KBM-7 (cell line): ENCODE data around the gene IL17RB.

ENCODE experiments used
- DNase-seq: peaks from one replicate; pipeline ENCODE4 v3.0.0-alpha.2; 2015
- in situ Hi-C: fragments of 300-500 bp; cut with MboI; formaldehyde crosslinking; loops from 2 replicates; pipeline ENCODE4 v1.14.3; 2020; ENCODE audit warnings: low sequenced_read_pairs, low pct_unique_long_range_greater_than_20kb, mixed read lengths

IL17RB gene

DNA sequence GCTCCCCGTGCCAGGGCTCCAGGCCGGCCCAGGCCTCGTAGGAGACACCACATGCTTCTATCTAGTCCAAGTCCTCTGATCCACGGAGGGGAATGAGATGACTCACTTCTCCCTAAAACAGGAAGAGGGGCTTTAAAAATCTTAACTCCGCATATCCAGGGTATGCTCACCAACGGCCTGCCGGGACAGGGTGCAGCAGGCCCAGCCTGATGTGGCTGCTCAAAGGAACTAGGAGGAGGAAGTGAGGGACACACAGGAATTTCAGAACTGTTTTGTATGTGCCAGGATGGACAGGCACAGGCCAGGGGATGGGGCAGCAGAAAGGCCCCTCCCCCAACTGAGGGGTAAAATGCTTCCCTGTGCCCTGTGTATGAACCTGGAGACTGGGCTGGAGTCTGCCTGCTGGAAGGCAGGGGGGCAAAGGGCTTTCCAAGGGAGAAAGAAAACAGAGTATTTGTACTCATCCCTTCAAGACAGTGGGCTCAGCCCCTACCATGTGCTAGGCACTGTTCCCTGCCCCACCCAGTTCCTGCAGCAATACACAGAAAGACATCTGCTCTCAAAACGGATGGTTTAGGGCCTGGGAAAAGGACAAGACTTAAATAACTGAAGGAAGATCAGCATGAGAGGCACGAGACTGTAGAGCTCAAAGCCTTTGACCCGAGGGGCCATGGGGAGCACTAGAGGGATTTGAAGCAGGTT lies 22.3 kb upstream of the IL17RB start:
- DNase-seq: no peak
- in situ Hi-C loops: no loop called here

DNA sequence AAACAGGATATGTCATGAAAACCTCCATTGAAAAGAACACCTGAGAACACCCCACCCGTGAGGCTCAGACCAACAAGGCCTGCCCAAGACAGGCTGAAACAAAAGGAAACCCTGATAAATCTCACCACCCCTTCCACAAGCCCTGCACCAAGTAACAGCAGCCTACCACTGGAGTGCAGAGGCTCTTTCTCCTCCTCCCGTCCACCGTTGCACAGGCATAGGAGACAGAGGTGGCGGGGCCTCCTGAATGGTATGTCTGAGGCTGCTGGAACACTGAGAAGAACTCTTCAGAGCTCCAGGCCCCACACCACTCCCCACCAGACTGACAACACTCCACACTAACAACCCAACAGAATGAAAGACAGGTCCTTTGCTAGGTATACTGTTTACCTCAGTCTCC lies 21.6 kb upstream of the IL17RB start:
- in situ Hi-C loops: no loop called here

DNA sequence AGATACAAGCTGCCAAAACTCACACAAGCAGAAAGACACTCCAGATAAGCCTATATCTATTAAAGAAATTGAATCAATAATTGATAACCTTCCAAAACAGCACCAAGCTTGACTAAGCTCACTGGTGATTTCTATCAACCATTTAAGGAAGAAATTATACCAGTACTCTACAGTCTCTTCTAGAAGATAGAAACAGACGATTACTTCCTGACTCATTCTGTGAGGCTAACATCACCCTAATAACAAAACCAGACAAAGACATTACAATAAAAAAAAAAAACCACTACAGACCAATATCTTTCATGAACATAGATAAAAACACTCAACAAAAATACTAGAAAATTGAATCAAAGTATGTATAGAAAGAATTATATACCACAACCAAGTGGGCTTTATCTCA lies 20.3 kb upstream of the IL17RB start:
- in situ Hi-C loops: no loop called here
- no peak for DNase-seq

More for the DNA sequence above, 21.6 kb upstream of the IL17RB start:
- DNase-seq: no peak

DNA sequence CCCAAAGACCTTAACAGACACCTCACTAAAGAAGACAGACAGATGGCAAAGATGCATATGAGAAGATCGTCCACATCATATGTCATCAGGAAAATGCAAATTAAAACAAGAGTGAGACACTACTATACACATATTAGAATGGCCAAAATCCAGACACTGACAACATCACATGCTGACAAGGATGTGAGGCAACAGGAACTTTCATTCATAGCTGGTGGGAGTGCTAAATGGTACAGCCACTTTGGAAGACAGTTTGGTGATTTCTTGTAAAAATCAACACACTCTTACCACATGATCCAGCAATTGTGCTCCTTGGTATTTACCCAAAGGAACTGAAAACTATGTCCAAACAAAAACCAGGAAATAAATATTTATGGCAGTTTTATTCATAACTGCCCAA lies 17.8 kb upstream of the IL17RB start:
- no peak for DNase-seq
- in situ Hi-C loops: no loop called here

DNA sequence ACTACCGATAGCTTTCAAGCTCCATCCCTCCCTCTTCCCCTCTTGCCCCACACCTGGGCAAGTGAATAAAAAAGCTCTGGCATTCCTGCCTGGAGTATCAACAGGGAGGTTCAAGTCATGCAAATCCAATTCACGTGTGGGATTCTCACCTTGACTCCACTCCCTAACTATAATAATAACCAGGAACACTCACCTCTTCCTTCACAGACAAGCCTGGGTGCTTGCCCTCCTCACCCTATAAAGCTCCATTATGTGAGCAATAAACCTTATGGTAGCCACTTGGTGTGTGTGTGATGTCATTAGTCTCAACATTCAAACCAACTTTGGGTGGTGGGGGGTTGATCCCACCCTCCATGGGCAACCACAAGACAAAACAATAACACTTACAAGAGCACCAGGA lies 16.8 kb upstream of the IL17RB start:
- in situ Hi-C loops: no loop called here
- DNase-seq: no peak

DNA sequence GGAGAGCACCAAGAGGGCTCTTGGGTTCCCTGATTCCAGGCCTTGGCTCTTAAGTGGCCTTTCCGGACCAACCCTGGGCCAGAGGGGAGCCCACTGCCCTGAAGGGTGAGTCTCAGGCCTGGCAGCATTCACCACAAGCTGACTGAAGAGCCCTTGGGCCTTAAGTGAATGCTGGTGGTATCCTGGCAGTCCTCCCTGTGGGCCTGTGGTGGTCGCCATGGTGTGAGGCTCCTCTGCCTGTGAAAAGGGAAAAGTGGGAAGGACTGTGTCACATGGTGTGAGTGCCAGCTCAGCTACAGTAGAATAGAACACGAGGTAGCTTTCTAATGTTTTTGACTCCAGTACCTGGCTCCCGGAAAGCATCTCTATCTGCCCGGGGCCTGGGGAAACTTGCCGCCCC lies 15.4 kb upstream of the IL17RB start:
- in situ Hi-C loops: no loop called here
- DNase-seq: no peak

DNA sequence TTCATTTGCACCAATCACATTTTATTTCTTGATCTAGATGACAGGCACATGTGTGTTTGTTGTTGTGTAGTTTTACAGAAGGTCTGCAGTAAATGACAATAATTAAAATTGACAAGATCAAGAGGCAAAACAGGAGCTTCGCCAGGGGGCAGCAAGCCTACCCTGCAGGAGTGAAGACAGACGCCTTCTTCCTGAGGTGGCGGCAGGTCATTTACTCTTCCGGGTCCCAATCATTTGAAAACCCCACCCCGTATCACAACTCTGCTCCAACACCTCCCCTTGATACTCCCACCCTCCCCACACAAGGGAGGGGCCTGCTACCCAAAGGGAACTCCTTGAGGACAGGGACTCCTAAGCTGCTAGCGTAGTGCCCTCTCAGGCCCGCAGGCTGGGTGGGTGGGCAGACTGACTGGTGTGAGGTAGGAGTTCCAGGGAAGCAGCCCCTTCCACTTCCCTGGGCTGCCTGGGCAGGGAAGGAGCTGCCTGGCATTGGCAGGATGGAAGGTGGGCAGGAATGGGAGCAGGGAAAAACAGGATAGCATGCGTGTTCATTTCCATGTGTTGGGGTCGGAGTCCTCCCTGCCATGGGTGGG lies 13.2 kb upstream of the IL17RB start:
- in situ Hi-C loops: no loop called here
- DNase-seq: no peak

DNA sequence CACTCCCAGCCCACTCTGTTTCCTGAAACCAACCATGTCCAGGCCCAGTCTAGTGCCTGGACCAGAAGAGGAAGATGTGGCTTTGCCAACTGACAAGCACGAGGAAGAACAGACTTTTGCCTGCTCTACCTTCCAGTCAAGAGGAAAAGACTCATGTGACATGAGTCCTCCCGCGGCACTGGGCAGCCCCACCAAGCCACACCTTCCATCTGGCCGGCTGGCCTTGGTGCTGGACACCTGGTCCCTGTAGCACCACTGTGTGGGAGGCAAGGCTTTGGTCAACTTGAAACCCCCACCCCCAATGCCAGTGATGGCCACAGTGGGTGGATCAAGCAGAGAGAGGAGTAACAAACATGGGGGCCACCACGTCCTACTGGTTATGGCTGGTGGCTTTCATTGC lies 12.7 kb upstream of the IL17RB start:
- DNase-seq: no peak
- in situ Hi-C loops: no loop called here

DNA sequence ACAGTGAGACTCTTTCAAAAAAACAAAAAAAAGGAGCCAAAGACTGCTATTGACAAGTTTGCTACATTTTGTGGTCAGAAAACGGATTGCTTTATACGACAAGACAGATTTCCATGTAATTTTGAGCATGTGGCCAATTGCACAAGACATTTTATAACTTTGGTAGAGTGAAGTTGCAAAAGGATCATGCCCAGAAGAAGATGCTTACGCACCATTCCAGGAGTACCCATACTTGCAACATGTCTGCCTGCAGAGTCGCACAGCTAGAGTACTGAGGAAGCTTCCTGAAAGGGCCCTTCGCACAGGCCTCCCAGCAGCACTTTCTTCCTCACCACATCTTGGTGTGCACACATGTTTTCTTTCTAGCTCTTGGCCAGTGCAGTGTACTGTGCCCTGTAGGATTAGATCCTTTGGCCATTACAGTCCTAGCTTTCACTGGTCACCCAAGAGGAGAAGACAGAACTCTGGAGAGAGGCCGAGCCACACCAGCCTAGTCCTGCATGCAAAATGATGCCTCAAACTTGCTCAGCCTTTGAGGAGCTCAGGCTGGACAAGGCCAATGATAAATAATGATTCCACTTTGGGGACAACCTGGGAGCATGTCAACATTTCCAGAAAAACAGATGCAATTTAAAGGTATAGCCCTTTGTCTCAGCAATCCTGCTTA lies 11.8 kb upstream of the IL17RB start:
- DNase-seq: no peak
- in situ Hi-C loops: no loop called here

DNA sequence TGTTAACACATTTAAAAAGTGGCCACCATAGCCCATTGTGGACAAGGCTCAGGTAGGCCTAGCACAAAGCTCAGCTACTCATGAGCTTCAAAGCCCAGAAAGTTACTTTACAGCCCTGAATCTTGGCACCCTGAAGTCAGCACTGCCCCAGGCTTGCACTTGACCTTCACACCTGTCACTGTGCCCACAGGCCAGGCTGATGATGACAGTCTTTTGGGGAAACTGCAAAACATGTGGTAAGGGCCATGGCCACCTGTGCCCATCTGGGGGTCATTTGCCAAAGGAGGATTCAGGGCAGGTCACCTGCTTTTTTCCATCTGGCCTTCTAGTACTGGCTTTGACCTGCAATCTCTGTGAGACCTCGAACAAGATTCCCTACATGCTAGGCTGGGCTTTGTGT lies 11.1 kb upstream of the IL17RB start:
- in situ Hi-C loops: no loop called here
- no peak for DNase-seq

DNA sequence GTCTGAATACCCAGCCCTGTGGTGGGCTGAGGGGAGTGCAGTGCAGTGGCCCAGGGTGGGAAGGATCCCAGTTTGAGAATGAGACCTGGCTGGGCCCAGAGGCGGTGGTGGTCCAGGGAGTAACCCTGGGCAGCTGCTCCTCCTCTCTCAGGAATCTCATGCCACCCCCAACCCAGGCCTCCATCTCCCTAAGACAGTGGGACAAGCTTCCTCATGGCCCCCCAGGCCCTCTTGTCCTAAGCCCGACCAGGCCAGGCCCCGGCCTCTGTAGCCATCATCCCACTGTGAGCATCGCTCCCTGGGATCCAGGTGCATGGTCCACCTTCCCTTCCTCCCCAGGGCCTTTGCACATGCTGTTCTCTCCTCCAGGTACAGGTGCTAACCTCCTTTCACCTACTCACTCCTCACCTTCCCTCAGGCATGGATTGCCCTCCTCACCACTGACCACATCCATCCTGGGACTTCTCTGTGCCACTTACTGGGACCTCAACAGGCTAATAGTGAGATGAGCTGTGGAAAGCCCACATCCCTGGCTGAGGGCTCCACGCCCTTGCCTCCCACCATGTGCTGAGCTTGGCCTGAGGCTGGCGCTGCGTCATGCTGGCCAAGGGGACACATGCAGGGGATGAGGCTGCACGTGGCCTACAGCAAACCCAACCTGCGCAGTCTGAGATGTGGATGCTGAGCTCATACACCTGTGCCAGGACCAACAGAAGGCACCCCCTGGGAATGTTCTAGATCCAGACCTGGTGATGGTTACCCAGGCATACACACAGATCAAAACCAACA lies 10.1 kb upstream of the IL17RB start:
- no peak for DNase-seq
- in situ Hi-C loops: no loop called here

DNA sequence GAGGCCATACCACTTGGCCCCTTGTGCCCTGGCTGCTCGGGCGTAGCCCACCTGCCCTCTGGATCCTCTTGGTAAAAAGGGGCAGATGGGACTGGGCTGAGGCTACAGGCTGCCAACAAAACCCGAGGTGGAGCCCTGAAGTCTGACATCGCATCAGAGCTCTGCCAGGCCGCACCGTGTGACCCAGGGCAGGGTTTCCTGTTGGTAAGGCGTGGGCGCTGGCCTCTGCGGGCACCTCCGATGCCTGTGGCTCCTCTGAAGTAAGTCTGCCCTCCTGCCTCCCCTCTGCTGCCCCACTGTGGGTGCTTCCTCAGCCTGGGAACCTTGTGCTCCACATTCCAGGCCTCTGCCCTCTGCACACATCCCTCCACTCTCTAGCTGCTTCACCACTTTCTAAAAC lies 9.0 kb upstream of the IL17RB start:
- in situ Hi-C loops: no loop called here
- DNase-seq: no peak

DNA sequence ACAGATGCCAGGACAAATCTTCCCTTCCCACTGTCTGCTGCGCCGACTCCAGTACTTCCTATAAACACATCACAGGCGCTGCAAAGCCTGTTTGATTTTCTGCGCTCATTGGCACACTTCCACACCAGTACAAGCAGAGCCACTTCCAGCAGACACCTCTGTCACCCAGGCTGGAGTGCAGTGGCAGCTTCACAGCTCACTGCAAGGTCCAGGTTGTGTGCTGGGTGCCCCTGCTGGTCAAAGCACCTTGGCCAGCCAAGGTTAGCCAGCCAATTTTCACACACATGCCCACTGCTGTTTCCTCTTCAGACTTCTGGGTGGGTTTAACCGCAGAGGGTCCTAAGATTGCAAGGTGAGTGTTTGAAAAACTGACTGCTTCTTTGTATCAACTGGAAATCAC lies 5.1 kb upstream of the IL17RB start:
- in situ Hi-C loops: no loop called here
- no peak for DNase-seq

DNA sequence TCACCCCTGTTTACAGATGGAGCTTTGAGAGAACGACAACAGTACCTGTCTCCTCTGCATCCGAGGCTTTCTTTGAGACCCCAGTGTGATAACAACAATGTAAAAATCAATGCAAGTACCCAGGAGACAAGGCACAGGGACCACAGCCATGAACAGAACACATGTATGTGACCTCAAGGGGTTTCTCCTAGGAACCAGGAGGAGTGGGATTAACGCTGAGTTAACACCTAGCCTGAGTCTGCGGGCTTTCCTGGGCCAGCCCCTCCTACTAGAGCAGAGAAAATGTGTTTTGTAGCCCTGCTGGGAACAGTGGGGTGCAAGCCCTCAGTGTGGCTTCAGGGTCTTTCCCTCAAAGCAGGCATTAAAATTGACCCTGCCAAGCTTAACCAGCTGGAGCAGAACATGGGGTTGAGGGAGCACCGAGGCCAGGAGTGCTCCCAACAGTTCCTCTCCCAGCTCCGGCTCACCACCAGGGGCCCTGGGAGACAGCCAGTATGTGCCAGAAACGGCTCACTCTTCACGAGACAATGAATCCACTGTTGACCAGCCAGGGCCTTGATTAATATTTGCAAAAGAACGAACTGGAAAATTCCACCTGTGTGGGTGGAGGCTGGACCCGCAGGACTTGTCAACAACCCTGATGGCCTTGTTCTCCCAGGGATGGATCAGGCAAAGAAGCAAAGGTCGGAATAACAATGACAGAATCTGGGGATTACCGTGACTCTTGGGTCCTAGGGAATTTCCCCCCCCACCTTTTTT lies 3.8 kb upstream of the IL17RB start:
- DNase-seq: no peak
- in situ Hi-C loops: no loop called here

DNA sequence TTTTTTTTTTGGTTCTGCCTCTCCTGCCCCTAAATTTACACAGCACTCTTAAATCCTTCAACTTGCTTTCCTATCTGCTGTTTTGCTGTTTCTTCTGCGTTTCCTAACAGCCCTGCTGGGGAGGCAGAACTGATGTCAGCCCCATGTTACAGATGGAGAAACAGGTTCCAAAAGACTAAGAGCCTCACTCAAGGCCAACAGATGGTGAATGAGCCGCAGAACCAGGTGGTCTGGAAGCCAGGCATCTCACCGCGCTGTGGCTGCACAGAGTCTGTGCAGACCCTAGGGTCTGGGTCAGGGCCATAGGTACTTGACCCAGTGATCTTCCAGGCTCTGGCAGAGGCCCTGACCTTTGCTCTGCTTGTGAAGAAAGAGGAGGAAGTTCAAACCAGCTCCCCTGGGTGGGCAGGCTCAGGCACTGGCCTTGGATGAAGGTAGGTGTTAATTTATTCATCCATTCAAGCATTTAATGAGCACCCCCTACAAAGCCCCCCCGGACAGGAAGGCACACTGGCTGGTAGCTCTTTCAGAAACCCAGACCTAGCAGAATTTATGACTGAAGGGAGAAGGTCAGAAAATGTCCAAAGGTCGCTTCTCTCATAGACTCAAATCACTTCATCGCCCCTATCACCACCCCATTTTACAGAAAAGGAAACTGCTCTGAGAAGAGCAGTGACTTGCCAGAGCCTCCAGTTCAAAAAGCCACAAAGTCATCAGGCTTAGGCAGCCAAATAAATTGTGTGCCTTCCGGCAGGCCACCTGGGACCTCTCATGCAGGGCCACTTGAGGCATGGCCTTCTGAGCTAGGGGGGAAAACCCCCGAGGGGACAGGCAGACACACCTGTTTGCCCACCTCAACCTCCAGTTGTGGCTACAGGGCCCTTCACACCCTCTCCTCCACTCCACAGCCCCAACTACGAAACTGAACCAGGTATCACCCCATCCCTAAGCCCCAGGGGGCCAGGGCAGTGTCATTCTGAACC lies 2.9 kb upstream of the IL17RB start:
- in situ Hi-C loops: no loop called here
- DNase-seq: no peak

DNA sequence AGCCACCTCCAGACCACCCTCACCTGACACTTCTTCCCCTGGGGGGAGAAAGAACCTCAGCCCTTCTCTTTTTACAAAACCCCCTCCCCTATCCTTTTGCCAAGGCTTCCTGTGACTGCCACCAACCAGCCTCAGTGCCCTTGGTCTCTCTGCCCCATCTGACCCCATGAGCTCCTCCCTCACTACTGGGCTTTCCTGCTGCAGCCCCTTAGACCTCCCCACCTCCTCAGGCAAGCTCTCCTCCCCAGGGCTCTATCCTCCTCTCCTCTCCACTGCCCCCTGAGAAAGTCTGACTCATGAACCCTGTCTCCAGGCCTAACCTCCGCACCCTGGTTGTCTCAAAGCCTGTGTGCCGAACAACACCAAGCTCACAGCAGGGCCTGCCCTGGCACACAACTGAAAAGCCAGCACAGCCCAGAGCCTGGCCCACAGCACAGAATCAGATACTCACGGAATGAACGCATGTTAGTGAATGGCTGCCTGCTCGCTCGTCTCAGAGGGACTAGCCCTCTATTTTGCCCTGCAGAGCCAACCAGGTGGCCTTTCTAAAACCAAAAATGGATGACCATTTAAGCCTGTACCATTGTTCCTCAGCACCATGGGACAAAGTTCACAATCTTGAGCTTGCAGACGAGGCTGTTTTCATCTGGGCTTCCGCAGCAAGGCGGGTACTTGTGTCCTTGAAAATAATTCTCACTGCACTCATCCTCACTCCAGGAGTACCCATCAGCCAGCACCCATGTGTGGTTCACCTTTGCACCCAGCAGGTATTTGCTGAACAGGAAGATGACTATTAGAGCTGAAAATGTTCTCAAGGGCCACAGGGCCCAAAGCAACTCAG lies 1.9 kb upstream of the IL17RB start:
- DNase-seq: no peak
- in situ Hi-C loops: no loop called here

DNA sequence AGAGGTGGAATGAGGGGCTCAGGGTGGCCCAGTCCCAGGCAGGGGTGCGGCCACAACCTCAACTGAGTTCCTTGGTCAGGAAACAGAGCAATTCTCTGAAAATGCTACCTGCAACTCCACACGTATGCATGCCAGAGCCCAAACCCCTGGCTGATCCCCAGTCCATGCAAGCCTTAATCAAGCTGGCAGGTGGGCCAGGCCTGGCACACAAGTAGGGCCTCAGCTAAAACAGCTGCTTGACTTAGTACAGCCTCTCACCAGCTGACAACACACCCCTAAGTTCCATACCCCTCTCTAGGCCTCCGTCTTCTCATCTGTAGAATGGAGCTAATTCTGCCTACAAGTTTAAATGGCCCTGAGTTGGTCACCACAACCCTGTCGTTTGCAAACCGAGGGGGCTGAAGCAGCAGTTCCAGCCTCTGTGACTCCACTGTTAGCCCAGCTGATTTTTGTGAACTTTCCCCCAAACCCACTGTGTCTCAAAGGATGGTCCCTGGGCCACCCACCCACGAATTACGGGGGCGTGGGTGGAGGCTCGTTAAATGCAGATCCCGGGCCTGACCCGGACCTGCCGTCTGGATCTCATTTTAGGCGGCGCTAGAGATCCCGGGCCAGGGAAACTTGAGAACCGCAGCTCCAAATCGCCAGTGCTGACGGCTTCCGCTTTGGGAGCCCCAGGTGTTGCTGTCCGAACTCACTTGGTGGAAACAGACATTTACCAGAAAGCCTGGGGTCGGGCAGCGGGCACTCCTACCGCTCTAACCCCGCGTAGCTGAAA lies 1.1 kb upstream of the IL17RB start:
- DNase-seq: peak; percentile 58
- in situ Hi-C loops: no loop called here
